ENCODE measurements around the gene SDCBP2.

Gene SDCBP2

DNA sequence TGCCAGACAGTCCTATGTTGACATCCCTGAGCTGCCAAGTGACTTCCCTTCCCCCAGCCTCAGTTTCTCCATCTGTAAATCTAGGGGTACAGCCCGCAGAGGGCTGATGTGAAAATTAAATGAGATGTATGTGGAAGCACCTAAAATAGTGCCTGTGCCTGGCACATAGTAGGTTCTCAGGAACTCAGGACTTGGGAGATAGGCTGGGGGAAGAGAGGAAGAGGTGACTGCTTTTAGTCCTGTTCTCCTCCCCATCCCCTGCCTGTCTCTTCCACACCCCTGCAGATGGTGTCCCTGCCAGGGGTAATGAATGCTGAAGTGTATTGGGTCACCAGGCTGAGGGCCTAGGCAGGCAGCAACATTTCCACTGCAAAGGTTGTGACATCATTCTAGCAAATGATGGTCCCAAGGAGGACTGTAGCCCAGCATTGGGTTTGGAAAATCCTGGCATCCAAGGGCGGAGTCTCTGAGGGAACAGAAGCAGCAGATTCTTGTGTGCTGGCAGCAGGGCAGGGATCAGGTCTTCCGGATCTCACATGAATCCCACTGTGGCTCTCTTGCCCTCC, 61.0 kb downstream of the SDCBP2 start:
- no peak for DNase-seq

DNA sequence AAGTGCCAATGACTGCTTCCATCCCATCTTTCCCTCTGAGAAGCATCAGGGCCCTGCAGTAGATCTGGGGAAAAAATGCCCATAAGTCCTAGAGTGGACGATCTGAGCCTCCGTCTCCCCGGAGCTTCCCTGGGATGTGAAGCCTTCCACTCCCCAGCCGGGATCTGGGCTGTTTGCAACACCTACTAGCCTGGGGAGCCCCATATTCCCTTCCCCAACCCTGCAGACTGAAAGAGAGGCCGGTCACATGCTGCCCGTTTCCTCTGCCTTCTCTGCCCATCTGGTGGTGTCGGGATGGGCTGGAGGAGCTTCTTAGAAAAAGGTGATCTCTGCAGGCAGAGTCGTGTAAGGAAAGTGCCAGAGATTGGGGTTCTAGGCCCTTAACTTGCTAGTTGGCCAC, 61.8 kb downstream of the SDCBP2 start:
- no peak for DNase-seq

- DNase-seq: peak; percentile 65 to 76 (median 68)
Observed at GRCh38 chr20:1266167-1266973, 62.6 kb downstream of the SDCBP2 start, which contains the start of gene SNPH. TSS of gene SNPH (plus strand) at chr20:1266294. CDS start at chr20:1296240, 29,946 bp downstream.

GRCh38 chr20:1265916-1266166, 63.1 kb downstream of the SDCBP2 start:
- no peak for DNase-seq

- DNase-seq: peak in 1 of 6 experiments; percentile 24
Observed at GRCh38 chr20:1265226-1265915, 63.6 kb downstream of the SDCBP2 start.

GRCh38 chr20:1264727-1265126, 64.2 kb downstream of the SDCBP2 start:
- no peak for DNase-seq

DNA sequence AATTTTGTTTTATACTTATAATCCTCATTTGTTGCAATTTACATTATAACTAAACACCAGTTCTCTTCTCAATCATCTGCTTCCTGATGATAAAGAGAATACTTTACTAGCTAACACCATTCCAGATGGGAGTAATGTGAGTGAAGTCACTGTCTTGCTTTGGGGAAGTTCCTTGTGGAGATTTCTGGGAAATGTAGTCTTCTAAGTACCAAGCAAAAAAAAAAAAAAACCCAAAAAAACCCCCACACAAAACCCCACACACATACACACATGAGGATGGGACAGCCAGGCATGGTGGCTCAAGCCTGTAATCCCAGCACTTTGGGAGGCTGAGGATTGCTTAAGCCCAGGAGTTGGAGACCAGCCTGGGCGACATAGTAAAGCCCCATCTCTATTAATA, 65.1 kb downstream of the SDCBP2 start:
- DNase-seq: no peak
